ENCODE data around the gene GPR171.
"Not testable (repeated sequence)": the region's sequence is repeated elsewhere in the genome, so short reads cannot be mapped to it uniquely, and the experiment has no call there.

The GPR171 gene

DNA sequence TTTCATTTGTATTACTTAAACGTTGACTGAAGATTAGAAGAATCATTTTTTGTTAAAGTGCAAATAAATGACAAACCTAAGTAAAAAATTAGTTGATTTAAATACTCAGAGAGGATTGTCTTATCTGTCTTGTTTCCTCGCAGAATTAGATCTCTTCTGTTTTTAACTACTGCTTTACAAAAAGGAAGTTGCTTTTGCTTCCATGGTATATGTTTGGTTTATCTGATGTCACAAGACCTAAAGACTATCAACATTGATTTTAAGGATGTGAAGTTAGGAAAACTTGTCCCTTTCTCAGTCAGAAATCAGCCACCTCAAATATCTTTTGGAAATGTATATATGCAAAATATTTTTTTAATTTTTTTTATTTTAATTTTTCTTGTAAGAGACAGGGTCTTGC is 28.7 kb downstream of the GPR171 start:
- DNase-seq (ENCODE audit: low read depth): no peak

DNA sequence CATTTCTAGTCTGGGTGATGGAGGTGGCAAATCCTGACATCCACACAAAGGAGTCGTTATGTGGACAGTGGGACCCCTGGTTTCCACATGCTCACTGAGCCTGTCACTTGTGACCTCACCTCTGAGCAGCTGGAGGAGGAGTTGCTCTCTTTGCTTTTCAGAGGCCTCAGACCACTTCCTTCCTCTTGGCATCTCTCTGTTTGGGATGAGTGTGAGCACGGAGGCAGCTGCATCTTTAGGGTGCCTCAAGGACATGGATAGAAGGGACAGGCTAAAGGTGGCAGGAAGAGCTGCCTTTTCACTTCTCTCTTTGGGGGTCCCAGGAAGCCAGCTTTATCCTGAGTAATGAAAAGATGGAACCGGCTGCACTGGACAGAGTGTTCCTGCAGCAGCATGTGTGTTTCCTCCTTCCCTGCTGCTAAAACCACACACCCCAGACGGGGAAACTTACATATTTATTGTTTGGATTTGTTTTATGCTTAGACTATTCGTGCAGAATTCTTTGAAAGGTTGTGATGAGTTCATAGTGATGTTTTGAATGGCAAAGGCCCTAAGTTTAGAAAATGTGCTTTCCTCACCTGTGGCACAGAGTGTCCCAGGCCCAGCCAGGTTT is 31.8 kb downstream of the GPR171 start:
- no peak for DNase-seq (ENCODE audit: low read depth)

DNA sequence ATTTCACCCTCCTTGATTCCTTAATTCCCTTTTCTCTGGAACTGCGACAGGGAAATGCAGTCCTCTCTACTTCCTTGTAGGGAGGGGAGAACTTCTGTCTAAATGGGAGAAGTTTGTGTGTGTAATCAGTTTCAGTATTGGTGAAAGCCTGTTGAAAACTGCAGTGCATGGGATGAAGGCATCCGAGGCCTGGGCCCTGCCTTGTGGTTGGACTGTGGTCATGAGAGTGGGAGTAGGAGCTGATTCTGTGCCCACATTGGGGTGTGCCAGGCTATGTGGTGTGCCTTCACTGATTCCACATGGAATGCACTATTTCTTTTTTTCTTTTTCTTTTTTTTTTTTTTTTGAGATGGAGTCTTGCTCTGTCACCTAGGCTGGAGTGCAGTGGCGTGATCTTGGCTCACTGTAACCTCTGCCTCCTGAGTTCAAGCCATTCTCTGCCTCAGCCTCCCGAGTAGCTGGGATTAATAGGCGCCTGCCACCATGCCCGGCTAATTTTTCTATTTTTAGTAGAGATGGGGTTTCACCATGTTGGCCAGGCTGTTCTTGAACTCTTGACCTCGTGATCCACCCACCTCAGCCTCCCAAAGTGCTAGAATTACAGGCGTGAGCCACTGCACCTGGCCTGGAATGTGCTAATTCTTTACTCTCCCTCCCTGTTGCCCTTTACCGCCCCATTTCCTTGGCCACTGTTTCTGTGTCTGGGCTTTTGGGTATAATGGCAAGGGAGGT is 32.9 kb downstream of the GPR171 start:
- not testable (repeated sequence) for DNase-seq (ENCODE audit: low read depth)

DNA sequence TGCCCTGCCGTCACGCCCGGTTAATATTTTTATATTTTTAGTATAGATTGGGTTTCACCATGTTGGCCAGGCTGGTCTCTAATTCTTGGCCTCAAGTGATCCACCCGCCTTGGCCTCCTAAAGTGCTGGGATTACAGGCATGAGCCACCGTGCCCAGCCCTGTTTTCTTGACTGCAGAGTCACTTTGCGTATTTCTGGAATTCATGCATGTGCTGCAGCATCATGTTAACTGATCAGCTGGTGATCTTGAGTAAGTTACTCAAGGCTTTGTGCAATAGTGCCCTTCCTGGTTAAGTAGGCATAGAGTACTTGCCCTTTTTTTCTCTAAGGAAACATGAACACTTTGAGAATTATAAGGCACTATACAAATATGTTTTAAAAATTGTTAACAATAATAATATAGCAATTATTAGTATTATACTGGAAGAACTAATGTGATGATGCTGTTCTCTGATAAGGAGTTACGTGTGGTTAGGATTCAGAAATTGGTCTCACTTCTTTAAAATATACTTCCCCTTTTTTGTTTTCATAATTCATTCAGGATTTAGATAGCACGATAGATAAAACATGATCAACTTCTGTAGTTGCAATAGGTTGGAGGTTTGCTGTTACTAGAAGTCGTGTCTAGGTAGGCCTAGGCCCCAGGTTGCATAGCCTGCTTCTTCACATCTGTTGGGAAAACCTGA is 33.6 kb downstream of the GPR171 start:
- DNase-seq (ENCODE audit: low read depth): no peak

DNA sequence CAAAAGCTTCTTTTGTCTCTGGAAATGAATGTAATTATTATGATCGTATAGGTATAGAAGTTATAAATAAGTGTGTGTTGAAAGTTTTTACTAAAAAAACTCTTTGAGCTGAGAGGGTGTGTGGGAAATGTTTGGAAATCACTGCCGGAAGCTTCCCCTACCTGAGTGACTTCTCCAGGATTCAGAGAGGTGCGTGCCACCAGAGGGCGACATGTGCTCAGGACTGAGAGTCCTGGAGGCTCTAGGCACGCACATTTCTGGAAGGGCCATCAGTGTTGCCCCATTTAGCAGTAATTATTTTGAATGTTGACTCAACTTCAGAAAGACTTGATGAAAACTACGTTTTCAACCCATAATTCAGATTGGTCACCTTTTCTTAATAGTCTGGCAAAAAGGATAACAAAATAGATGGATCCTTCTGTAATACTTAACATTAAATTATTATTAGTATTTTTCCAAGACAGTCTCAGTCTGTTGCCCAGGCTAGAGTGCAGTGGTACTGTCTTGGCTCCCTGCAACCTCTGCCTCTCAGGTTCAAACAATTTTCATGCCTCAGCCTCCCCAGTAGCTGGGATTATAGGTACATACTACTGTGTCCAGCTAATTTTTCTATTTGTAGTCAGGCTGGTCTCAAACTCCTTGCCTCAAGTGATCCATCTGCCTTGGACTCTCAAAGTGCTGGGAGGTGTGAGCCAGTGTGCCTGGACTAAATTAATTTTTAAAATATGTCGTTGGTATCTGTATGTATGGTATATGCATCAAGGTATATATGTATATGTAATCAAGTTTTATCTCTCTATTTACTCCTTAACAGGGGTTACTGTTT is 34.5 kb downstream of the GPR171 start:
- peak; percentile 51 for DNase-seq (ENCODE audit: low read depth)

DNA sequence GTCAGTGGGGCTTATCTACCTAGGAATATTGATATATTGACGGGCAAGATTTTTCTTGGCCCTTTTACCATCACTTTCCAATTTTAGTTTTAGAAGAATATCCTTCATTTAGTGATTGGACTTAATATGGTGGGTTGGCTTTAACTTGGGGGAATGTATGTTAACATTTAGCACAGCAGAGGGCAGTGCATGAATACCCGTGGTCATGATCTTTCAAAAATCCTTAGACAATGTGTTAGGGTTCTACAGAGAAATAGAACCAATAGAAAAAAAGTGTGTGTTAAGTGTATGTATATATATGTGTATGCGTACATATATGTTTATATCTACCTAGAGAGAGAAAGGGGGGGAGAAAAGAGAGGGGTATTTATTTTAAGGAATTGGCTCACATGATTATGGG is 36.9 kb downstream of the GPR171 start:
- no peak for DNase-seq (ENCODE audit: low read depth)

DNA sequence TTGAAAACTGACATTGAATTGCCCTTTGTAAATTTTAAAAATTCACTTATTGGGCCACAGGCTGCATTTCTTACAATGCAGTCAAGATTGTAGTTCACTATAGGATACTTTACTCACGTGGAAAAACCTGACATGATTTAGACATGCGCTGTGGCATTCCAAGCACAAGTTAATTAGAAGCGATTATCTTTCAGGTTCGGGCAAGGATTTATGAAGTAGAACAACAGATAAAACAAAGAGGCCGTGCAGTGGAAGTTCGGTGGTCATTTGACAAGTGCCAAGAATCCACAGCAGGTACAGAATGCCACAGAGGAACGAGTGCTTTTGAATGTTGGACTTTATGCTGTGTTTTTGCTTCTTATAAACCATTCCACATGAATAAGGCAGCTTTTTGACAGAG is 37.8 kb downstream of the GPR171 start:
- no peak for DNase-seq (ENCODE audit: low read depth)

DNA sequence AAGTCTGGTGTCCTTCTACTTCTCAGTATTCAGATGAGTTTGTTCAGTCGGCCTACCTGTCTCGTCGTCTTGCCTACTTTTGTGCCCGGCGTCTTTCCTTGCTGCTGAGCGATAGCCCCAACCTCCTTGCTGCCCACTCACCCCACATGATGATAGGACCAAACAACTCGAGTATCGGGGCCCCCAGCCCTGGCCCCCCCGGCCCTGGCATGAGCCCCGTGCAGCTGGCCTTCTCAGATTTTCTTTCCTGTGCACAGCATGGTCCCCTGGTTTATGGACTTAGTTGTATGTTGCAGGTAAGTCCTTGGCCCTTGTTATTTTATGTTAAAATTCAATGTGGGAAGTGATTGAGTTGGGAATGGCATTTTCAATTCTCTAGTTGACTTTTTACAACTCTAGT is 43.2 kb downstream of the GPR171 start:
- DNase-seq (ENCODE audit: low read depth): no peak

DNA sequence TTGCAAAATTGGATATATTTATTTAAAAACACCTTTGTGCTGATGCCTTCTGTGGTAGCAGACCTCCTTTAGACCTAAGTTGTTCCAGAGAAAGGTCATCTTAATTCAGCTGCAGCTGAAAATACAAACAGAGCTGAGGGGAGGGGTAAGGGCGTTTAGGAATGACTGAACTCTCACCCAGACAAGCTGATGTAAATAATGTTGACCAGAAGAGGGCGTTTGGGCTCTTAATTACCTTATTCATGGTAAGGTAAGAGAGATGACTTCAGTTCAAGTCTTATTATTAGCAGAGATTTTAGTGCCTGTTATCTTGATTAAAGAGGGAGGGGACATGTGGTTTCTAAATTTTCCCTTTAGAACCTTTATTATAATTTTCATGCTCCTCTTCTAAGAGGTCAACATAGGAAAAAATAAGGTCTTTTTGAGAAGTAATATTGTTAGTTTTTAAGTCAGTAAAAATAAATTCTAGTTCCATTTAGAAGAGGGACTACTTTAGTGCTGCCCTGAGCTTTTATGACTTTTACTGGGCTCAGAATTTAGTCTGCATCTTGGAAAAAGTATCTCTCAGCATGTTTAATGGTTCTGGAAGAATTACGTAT is 46.3 kb downstream of the GPR171 start:
- DNase-seq (ENCODE audit: low read depth): no peak

DNA sequence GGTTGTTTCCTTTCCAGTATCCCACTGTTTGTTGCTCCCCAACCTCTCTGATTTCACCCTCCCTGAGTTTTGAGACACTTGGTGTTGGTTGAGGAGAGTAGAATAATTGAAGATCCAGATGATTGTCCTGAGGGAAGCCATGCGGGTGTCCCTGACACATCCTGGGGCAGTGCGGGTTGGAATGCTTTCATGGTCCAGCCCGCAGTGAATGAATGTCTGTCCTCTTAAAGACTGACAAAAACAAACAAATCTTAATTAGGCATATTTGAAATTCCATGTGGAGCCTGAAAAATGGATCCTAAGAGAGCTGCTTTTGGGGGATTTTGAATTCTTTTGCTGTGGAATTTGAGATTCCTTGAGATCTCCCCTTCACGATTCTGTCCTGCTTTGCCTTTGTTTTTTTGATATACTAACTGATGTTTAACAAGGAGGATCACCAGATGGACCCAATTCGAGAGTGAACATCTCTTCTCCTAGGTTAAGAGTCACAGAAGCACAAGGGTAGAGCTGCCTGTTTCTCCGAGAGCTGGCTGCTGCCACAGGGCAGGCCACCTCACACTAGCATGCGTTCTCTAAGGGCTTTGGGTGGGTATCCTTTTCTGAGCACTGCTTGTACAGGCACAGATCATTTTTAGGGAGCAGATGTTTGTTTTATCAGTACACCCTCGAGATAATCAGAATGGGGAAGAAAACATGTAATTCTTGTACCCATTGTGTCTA is 47.4 kb downstream of the GPR171 start:
- no peak for DNase-seq (ENCODE audit: low read depth)

DNA sequence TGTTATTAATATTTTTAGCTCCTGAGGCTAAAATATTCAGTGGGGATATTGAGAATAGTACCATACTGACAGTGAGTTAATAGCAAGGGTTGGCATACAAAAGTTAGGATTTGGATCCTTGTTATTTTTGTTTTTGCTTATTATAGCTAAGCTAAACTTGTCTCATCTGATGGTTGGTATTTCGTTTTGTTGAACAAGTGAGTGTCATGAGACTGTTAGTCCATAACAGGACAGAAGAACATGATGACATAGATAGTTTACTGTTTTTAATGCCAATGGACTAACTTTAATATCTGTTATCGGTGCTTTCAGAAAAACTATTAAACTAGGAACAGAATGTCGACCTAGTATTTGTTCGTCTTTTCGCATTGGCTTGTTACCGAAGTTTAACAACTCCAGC is 48.5 kb downstream of the GPR171 start:
- no peak for DNase-seq (ENCODE audit: low read depth)

DNA sequence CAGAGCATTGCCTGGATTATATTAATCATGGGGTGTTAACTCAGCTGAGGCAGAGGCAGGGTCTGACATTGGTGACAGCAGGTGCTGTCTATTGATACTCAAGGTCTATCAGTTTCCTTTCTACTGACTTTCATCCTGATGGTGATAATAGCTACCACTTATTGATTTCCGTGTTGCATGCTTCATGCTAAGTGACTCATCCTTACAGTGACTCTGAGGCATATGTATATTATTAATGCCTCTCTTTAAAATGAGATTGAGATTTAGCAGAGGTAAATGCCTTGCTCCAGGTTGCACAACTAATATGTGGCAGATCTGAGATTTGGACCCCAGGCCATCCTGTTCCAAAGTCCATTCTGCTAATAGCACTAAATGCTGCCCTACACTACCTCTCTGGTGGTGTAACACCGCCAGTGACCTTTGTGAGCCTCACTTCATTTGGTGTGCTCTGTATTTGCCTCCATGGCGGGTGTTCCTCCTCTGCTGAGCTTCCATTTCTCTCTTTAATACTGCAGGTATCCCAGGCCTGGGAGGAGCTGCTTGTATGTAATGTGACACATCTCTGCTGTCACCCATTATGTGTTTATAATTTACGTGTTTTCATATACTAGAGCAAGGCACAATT is 50.4 kb downstream of the GPR171 start:
- no peak for DNase-seq (ENCODE audit: low read depth)

All from stimulated activated CD8-positive, alpha-beta memory T cell treated with anti-CD3 and anti-CD28 coated beads, Interleukin-12 subunit alpha, Interleukin-12 subunit beta, amount 100 ng/mL, for 4 hours (primary cell).